IMR-90 (cell line): ENCODE data around the gene LARP4B. TPM values are rescaled to one million over a fixed set of nuclear protein-coding genes. Genes with fewer than 3 reads are reported as not detected.

Source experiments
- ATAC-seq: fragments of 200-7000 bp; cut with Tn5 transposase; 2 replicates; pipeline ENCODE4 v1.9.1; 2020; ENCODE audit warnings: low read depth, mild to moderate bottlenecking, moderate library complexity
- BruUV-seq: library from RNA; stranded (reverse); fragments of 400-500 nt; replicated peaks from 2 replicates; lab custom pipeline; 2021; lab: Mats Ljungman, UMichigan
- CTCF ChIA-PET: fragments of 300-600 bp; formaldehyde crosslinking; extraction: SDS; loops from one replicate; lab custom pipeline; 2021; ENCODE audit warnings: antibody characterized with exemption; lab: Yijun Ruan, JAX
- POLR2A ChIA-PET: fragments of 300-600 bp; sonication (Branson Sonifier 250); formaldehyde crosslinking; loops from one replicate; lab custom pipeline; 2022; ENCODE audit warnings: antibody characterized with exemption; ENCODE audit not compliant: unreplicated experiment; lab: Charles Lee
- DNase-seq: peaks from one replicate; pipeline ENCODE4 v3.0.0; 2013
- H2AFZ ChIP-seq: replicated peaks from 2 replicates; pipeline ENCODE3; 2013; ENCODE audit warnings: low read length, mild to moderate bottlenecking; ENCODE audit not compliant: poor library complexity
- H2AK5ac ChIP-seq: 2 replicates; pipeline ENCODE4 v1.6.1; 2013; ENCODE audit warnings: low read depth, low read length, inconsistent platforms
- H2AK9ac ChIP-seq: replicated peaks from 2 replicates; pipeline ENCODE3; 2013; ENCODE audit warnings: mild to moderate bottlenecking, low read depth, low read length, moderate library complexity; ENCODE audit not compliant: poor library complexity
- H2BK120ac ChIP-seq: 2 replicates; pipeline ENCODE4 v1.6.1; 2013; ENCODE audit warnings: low read depth, low read length, inconsistent platforms
- H2BK15ac ChIP-seq: 3 replicates; pipeline ENCODE4 v1.6.1; 2013; ENCODE audit warnings: low read depth, low read length, inconsistent platforms
- H2BK20ac ChIP-seq: 2 replicates; pipeline ENCODE4 v1.6.1; 2013; ENCODE audit warnings: low read depth, mild to moderate bottlenecking, inconsistent platforms, low read length, moderate library complexity
- H2BK5ac ChIP-seq: 2 replicates; pipeline ENCODE4 v1.6.1; 2013; ENCODE audit warnings: mild to moderate bottlenecking, low read depth, low read length, inconsistent platforms; ENCODE audit not compliant: poor library complexity, severe bottlenecking
- H3K14ac ChIP-seq: replicated peaks from 2 replicates; pipeline ENCODE4 v1.6.1; 2013; ENCODE audit warnings: low read depth, low read length, inconsistent platforms
- H3K18ac ChIP-seq: 2 replicates; pipeline ENCODE4 v1.6.1; 2013; ENCODE audit warnings: low read depth, low read length, control low read depth
- H3K23ac ChIP-seq: 2 replicates; pipeline ENCODE4 v1.6.1; 2013; ENCODE audit warnings: low read depth, low read length, inconsistent platforms
- H3K27ac ChIP-seq: 2 replicates; pipeline ENCODE4 v1.5.1; 2013; ENCODE audit warnings: mild to moderate bottlenecking, control low read depth, low read length; ENCODE audit not compliant: insufficient read depth
- H3K27me3 ChIP-seq: 2 replicates; pipeline ENCODE4 v1.6.1; 2013; ENCODE audit warnings: low read length; ENCODE audit not compliant: control insufficient read depth, insufficient read depth
- H3K36me3 ChIP-seq: 2 replicates; pipeline ENCODE4 v1.6.1; 2013; ENCODE audit warnings: low read length, mixed read lengths; ENCODE audit not compliant: control insufficient read depth, insufficient read depth
- H3K4ac ChIP-seq: 2 replicates; pipeline ENCODE4 v1.6.1; 2013; ENCODE audit warnings: low read depth, low read length, inconsistent platforms
- H3K4me1 ChIP-seq: 2 replicates; pipeline ENCODE4 v1.6.1; 2013; ENCODE audit warnings: low read length, mixed read lengths; ENCODE audit not compliant: control insufficient read depth, insufficient read depth
- H3K4me2 ChIP-seq: 2 replicates; pipeline ENCODE4 v1.6.1; 2013; ENCODE audit warnings: low read depth, mild to moderate bottlenecking, control low read depth, low read length, moderate library complexity
- H3K4me3 ChIP-seq: 2 replicates; pipeline ENCODE4 v1.5.1; 2013; ENCODE audit warnings: low read depth, mild to moderate bottlenecking, control low read depth, low read length, moderate library complexity; ENCODE audit not compliant: insufficient read depth
- H3K56ac ChIP-seq: 2 replicates; pipeline ENCODE4 v1.6.1; 2013; ENCODE audit warnings: low read length, inconsistent platforms; ENCODE audit not compliant: insufficient read depth; ENCODE audit errors: extremely low read depth
- H3K79me1 ChIP-seq, 2 experiments: 2 replicates each; pipeline ENCODE4 v1.6.1; 2013; ENCODE audit warnings: low read length in 2 of 2, inconsistent platforms in 1 of 2, low read depth in 1 of 2
- H3K9ac ChIP-seq: 2 replicates; pipeline ENCODE4 v1.6.1; 2013; ENCODE audit warnings: low read depth, low read length, control low read depth
- H3K9me1 ChIP-seq: 2 replicates; pipeline ENCODE4 v1.6.1; 2013; ENCODE audit warnings: low read length, inconsistent platforms; ENCODE audit not compliant: insufficient read depth
- H3K9me3 ChIP-seq: 2 replicates; pipeline ENCODE4 v1.6.1; 2013; ENCODE audit warnings: low read length; ENCODE audit not compliant: control insufficient read depth, insufficient read depth
- H4K20me1 ChIP-seq: 2 replicates; pipeline ENCODE4 v1.6.1; 2013; ENCODE audit warnings: low read length, inconsistent platforms; ENCODE audit not compliant: insufficient read depth
- H4K5ac ChIP-seq: 2 replicates; pipeline ENCODE4 v1.6.1; 2013; ENCODE audit warnings: mild to moderate bottlenecking, low read depth, low read length, control low read depth
- H4K8ac ChIP-seq, 2 experiments: 2 replicates each; pipeline ENCODE4 v1.6.1; 2013; ENCODE audit warnings: low read depth in 2 of 2, low read length in 2 of 2, control low read depth in 1 of 2, inconsistent platforms in 1 of 2
- H4K91ac ChIP-seq: 2 replicates; pipeline ENCODE4 v1.6.1; 2013; ENCODE audit warnings: low read depth, low read length, inconsistent platforms; ENCODE audit not compliant: insufficient read depth
- POLR2A ChIP-seq: IDR thresholded peaks from 2 replicates; pipeline ENCODE4 v1.6.1; 2012; ENCODE audit warnings: mild to moderate bottlenecking, low read depth, low read length
- WGBS, 2 experiments: methylation state at CpG; one replicate each; pipeline versions ENCODE4 v1.1.5 to v1.1.7; 2013; ENCODE audit warnings: missing lambda C conversion rate in 2 of 2; ENCODE audit not compliant: insufficient read length in 1 of 2; ENCODE audit errors: extremely low coverage in 2 of 2; 5-methylcytosine and 5-hydroxymethylcytosine counted together
- dilution Hi-C: fragments of 300-500 bp; cut with HindIII; formaldehyde crosslinking; loops from one replicate; pipeline ENCODE4 v1.14.3; 2018; ENCODE audit warnings: low sequenced_read_pairs; ENCODE audit not compliant: unreplicated experiment
- in situ Hi-C: fragments of 300-500 bp; cut with MboI; formaldehyde crosslinking; loops from 3 replicates; pipeline ENCODE4 v1.14.3; 2019; ENCODE audit warnings: low sequenced_read_pairs, inconsistent platforms, mixed read lengths
- intact Hi-C: fragments of 100-400 bp; cut with micrococcal nuclease; formaldehyde crosslinking; loops from 2 replicates; pipeline ENCODE4 v1.10.0; 2022
- polyA plus RNA-seq, 3 experiments: library from polyadenylated mRNA; depleted of rRNA; stranded (reverse); fragments of >200 nt; gene quantifications; 2 replicates each; pipeline ENCODE4 v1.2.3, GENCODE V29; 2012; ENCODE audit warnings: low replicate concordance in 1 of 3
- total RNA-seq: library from RNA; depleted of rRNA; stranded (reverse); fragments of >200 nt; gene quantifications from 2 replicates; pipeline ENCODE4 v1.2.3, GENCODE V29; 2012
- TF ChIP-seq, protein P1 (sequence below): fragments of 150-350 bp; IDR thresholded peaks from 2 replicates; pipeline ENCODE4 v1.6.1; 2017; ENCODE audit warnings: mild to moderate bottlenecking, antibody characterized with exemption, low read length, low read depth

Gene LARP4B
- total and polyA plus RNA-seq, 2 of the 4 experiments (the other 2 are of a cell fraction): 24.3 to 25.5 TPM

DNA sequence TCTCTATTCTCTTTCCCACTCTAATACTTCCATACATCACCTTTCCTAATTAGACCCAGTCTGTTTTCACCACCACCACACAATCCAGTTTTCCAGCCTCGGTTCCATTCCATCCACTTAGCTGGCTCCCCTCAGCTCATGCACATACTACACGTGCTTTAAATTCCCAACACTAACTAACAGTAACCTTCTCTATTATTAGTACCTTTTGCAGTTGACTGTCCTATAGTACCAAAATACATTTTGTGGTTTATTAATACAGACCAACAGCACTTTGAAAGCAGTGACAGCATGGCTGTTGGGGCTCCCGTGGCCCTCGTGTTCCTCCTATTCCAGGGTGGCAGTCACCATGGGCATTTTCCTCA lies 64.9 kb downstream of the LARP4B start:
- peaks cover 38% of the 10 kb centered on the region for H4K20me1 ChIP-seq
- POLR2A ChIA-PET: no interaction called here
- H3K79me1 ChIP-seq: peaks cover 42 to 78% of the 10 kb centered on the region in 2 experiments
- no peak overlapping the region for H3K9ac ChIP-seq
- BruUV-seq: no TSS peak
- H4K8ac ChIP-seq: no peak overlapping the region
- no peak overlapping the region for H2BK120ac ChIP-seq
- H3K18ac ChIP-seq: no peak overlapping the region
- no peak overlapping the region for H3K4me3 ChIP-seq
- H3K23ac ChIP-seq: no peak overlapping the region
- H4K5ac ChIP-seq: no peak overlapping the region
- CTCF ChIA-PET: no interaction called here
- H3K27ac ChIP-seq: no peak overlapping the region
- H2AFZ ChIP-seq: no peak overlapping the region
- no peaks in the 10 kb centered on the region for H3K9me3 ChIP-seq
- no peak overlapping the region for H2BK15ac ChIP-seq
- H2BK20ac ChIP-seq: no peak overlapping the region
- no peak overlapping the region for H2AK9ac ChIP-seq
- dilution Hi-C loops: no loop called here
- DNase-seq (no peak), ATAC-seq (no peak)
- no peak overlapping the region for H2AK5ac ChIP-seq
- no peak overlapping the region for H2BK5ac ChIP-seq
- H3K4me2 ChIP-seq: no peak overlapping the region
- in situ Hi-C loops: no loop called here
- peaks cover 34% of the 10 kb centered on the region for H3K36me3 ChIP-seq
- H4K91ac ChIP-seq: no peak overlapping the region
- 100% methylated on average over 1 of the region's 4 CpGs; no CpG with 5 or more reads in 1 of the 2 experiments for WGBS, 2 experiments
- H3K27me3 ChIP-seq: no peaks in the 10 kb centered on the region
- H3K4ac ChIP-seq: no peak overlapping the region
- H3K9me1 ChIP-seq: peaks cover 13% of the 10 kb centered on the region
- no peak for TF ChIP-seq POLR2A
- TF ChIP-seq, protein P1, sequence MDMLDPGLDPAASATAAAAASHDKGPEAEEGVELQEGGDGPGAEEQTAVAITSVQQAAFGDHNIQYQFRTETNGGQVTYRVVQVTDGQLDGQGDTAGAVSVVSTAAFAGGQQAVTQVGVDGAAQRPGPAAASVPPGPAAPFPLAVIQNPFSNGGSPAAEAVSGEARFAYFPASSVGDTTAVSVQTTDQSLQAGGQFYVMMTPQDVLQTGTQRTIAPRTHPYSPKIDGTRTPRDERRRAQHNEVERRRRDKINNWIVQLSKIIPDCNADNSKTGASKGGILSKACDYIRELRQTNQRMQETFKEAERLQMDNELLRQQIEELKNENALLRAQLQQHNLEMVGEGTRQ: no peak
- H3K14ac ChIP-seq: no peak overlapping the region
- H3K56ac ChIP-seq: no peak overlapping the region
- intact Hi-C loops: no loop called here
- peaks cover 2% of the 10 kb centered on the region; the same call in 1 of the 2 replicates for H3K4me1 ChIP-seq
